Trophoblast cell (in vitro differentiated cells and primary cell): ENCODE results near the gene BAG1.

ENCODE experiments used
- DNase-seq, 2 donors: peaks; one replicate each; pipeline ENCODE4 v3.0.0-alpha.2; 2016
- H2AFZ ChIP-seq: 2 replicates; pipeline ENCODE4 v1.6.1; 2013; ENCODE audit warnings: low read length, moderate library complexity, mild to moderate bottlenecking; ENCODE audit not compliant: insufficient read depth, poor library complexity
- H2AK5ac ChIP-seq: 2 replicates; pipeline ENCODE4 v1.6.1; 2013; ENCODE audit warnings: mild to moderate bottlenecking, low read length
- H2BK120ac ChIP-seq: 2 replicates; pipeline ENCODE4 v1.6.1; 2013; ENCODE audit warnings: low read length, mild to moderate bottlenecking, moderate library complexity; ENCODE audit not compliant: insufficient read depth, poor library complexity
- H2BK12ac ChIP-seq: 2 replicates; pipeline ENCODE4 v1.6.1; 2013; ENCODE audit warnings: mild to moderate bottlenecking, low read length, moderate library complexity
- H2BK5ac ChIP-seq: 2 replicates; pipeline ENCODE4 v1.6.1; 2013; ENCODE audit warnings: low read length, low read depth, moderate library complexity, mild to moderate bottlenecking; ENCODE audit not compliant: poor library complexity
- H3K14ac ChIP-seq: 2 replicates; pipeline ENCODE4 v1.6.1; 2013; ENCODE audit warnings: mild to moderate bottlenecking, low read length
- H3K18ac ChIP-seq: 2 replicates; pipeline ENCODE4 v1.6.1; 2013; ENCODE audit warnings: mild to moderate bottlenecking, low read length
- H3K23ac ChIP-seq: 2 replicates; pipeline ENCODE4 v1.6.1; 2013; ENCODE audit warnings: low read length
- H3K27ac ChIP-seq: 2 replicates; pipeline ENCODE4 v1.5.1; 2013; ENCODE audit warnings: low read depth, mild to moderate bottlenecking, inconsistent platforms, low read length, moderate library complexity
- H3K27me3 ChIP-seq: 2 replicates; pipeline ENCODE4 v1.6.1; 2013; ENCODE audit warnings: inconsistent platforms, mild to moderate bottlenecking, low read length, moderate library complexity; ENCODE audit not compliant: insufficient read depth
- H3K36me3 ChIP-seq, 2 experiments: 1 replicate in 1 of 2; 2 replicates in 1 of 2; pipeline ENCODE4 v1.6.1; 2013; ENCODE audit warnings: low read length in 2 of 2, mild to moderate bottlenecking in 2 of 2, moderate library complexity in 1 of 2; ENCODE audit not compliant: insufficient read depth in 2 of 2, control insufficient read depth in 1 of 2
- H3K4ac ChIP-seq: 2 replicates; pipeline ENCODE4 v1.6.1; 2013; ENCODE audit warnings: low read depth, mild to moderate bottlenecking, low read length, moderate library complexity
- H3K4me1 ChIP-seq, 2 experiments: 1 replicate in 1 of 2; 2 replicates in 1 of 2; pipeline ENCODE4 v1.6.1; 2013; ENCODE audit warnings: low read length in 2 of 2, mild to moderate bottlenecking in 2 of 2, moderate library complexity in 1 of 2; ENCODE audit not compliant: insufficient read depth in 2 of 2, control insufficient read depth in 1 of 2
- H3K4me2 ChIP-seq: 2 replicates; pipeline ENCODE4 v1.6.1; 2013; ENCODE audit warnings: inconsistent platforms, mild to moderate bottlenecking, low read length, moderate library complexity
- H3K4me3 ChIP-seq: 2 replicates; pipeline ENCODE4 v1.5.1; 2013; ENCODE audit warnings: mild to moderate bottlenecking, low read depth, low read length, inconsistent platforms
- H3K79me1 ChIP-seq: one replicate; pipeline ENCODE4 v1.6.1; 2013; ENCODE audit warnings: low read length
- H3K79me2 ChIP-seq: 2 replicates; pipeline ENCODE4 v1.6.1; 2013; ENCODE audit warnings: low read length, mild to moderate bottlenecking; ENCODE audit not compliant: control insufficient read depth, insufficient read depth, poor library complexity
- H3K9ac ChIP-seq: 2 replicates; pipeline ENCODE4 v1.6.1; 2013; ENCODE audit warnings: mild to moderate bottlenecking, low read length
- H3K9me3 ChIP-seq: 2 replicates; pipeline ENCODE4 v1.6.1; 2013; ENCODE audit warnings: low read depth, mild to moderate bottlenecking, control low read depth, inconsistent platforms, low read length; ENCODE audit not compliant: insufficient read depth
- H4K12ac ChIP-seq: 2 replicates; pipeline ENCODE4 v1.6.1; 2013; ENCODE audit warnings: low read depth, mild to moderate bottlenecking, low read length, moderate library complexity
- H4K8ac ChIP-seq: 2 replicates; pipeline ENCODE4 v1.6.1; 2013; ENCODE audit warnings: low read depth, mild to moderate bottlenecking, low read length, moderate library complexity
- H4K91ac ChIP-seq: one replicate; pipeline ENCODE4 v1.6.1; 2013; ENCODE audit warnings: low read depth, mild to moderate bottlenecking, low read length, moderate library complexity
- WGBS: extraction: QIAGEN DNeasy Blood & Tissue Kit; methylation state at CpG from one replicate; pipeline ENCODE4 v1.1.7; 2013; ENCODE audit warnings: missing lambda C conversion rate; ENCODE audit not compliant: insufficient read length, insufficient coverage; ENCODE audit errors: extremely low coverage; 5-methylcytosine and 5-hydroxymethylcytosine counted together

Gene BAG1

DNA sequence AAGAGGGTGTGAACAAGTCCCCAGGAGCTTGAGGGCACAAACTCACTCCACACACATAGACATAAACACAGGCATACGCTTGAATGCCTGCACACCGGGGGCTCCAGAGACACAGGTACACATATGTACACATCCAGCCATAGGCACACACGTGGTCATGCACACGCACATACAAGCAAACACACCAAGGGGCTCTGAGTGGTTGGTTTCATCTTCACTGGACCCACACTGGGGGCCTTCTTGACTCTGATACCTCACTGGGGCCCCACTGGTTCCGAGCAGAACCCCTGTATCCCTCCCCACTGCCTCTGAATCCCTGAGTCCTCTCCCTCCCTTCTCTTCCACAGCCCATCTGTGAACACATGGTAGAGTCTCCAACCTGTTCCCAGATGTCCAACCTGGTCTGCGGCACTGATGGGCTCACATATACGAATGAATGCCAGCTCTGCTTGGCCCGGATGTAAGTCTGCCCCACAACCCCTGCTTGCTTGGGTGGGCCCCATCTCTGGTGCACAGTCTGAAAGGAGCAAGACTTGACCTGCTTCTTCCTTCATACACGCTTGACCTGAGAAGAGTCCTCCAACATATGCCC lies 18.1 kb downstream of the BAG1 start:
- Histone ChIP-seq H2AFZ (no peak overlapping the region), H3K4me3 (no peak overlapping the region), H3K9ac (no peak overlapping the region), H4K12ac (no peak overlapping the region), H4K91ac (no peak overlapping the region), H4K8ac (no peak overlapping the region), H3K79me1 (no peaks in the 10 kb centered on the region), H2AK5ac (no peak overlapping the region), H3K27me3 (no peaks in the 10 kb centered on the region), H2BK12ac (no peak overlapping the region), H3K4ac (no peak overlapping the region), H2BK120ac (no peak overlapping the region), H3K27ac (no peak overlapping the region), H3K36me3 (no peaks in the 10 kb centered on the region), H3K9me3 (no peaks in the 10 kb centered on the region), H2BK5ac (no peak overlapping the region), H3K4me1 (no peaks in the 10 kb centered on the region), H3K79me2 (no peaks in the 10 kb centered on the region), H3K4me2 (no peak overlapping the region), H3K14ac (no peak overlapping the region), H3K23ac (no peak overlapping the region), H3K18ac (no peak overlapping the region)
- no CpG with 5 or more reads among the region's 9 CpGs for WGBS
- DNase-seq: no peak

DNA sequence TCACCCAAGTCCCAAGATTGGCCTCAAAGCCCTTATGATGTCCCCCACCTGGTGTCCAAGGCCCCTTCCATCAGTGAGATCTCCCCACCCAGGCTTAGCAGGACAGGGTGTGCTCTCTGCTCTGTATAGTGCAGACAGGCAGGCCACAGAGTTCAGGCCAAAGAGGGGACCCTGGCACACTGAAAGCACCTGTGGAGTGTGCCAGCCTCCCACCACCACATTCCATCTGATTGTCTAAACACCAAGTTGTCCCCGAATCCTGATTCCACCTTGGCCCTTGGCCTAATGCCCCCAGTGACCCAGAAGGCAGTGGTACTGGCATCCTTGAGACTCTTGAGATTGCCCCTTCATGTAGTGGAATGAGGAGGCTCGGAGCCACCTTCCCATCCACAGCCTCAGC lies 19.2 kb downstream of the BAG1 start:
- no peak overlapping the region for H2AFZ ChIP-seq
- WGBS: no CpG with 5 or more reads among the region's 2 CpGs

DNA sequence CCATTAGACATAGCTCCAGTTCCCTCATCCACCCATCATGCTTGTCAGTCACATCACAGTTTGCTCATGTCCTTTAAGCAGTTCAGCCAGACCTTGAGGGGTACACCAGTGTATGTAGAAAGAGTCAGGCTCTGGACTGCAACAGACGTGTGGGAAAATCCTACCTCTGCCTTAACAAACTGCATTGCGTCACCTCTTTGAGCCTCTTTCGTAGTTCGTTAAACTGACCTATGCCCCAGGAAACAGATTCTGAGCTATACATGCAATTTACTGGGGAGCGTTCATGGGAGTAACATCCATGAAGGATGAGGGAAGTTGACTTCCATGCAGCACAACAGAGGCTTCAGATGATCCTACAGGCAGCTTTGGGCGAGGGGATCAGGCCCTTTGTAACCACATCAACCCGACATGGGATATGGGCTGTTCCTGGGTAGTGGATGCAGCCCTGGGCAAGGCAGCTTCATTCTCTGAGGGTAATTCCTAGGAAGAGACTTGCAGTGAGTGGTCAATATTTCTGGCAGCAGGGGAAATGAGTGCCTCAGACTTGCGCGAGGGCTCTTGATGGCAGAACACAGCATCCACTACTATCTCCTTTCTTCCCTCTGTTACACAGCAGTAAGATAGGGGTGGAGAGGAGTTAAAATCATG lies 20.2 kb downstream of the BAG1 start:
- Histone ChIP-seq H3K23ac (no peak overlapping the region), H3K79me1 (no peaks in the 10 kb centered on the region), H4K12ac (no peak overlapping the region), H3K14ac (no peak overlapping the region), H3K4me1 (no peaks in the 10 kb centered on the region), H2BK5ac (no peak overlapping the region), H3K79me2 (no peaks in the 10 kb centered on the region), H2BK120ac (no peak overlapping the region), H2AFZ (no peak overlapping the region), H3K36me3 (no peaks in the 10 kb centered on the region), H3K27me3 (no peaks in the 10 kb centered on the region), H3K4me3 (no peak overlapping the region), H3K4me2 (no peak overlapping the region), H2AK5ac (no peak overlapping the region), H3K18ac (no peak overlapping the region), H3K4ac (no peak overlapping the region), H3K9ac (no peak overlapping the region), H4K91ac (no peak overlapping the region), H3K9me3 (no peaks in the 10 kb centered on the region), H3K27ac (no peak overlapping the region), H4K8ac (no peak overlapping the region), H2BK12ac (no peak overlapping the region)
- no CpG with 5 or more reads among the region's 9 CpGs for WGBS
- DNase-seq: no peak

More for the DNA sequence above, 19.2 kb downstream of the BAG1 start:
- Histone ChIP-seq H3K18ac (no peak overlapping the region), H3K9ac (no peak overlapping the region), H3K4me3 (no peak overlapping the region), H3K4me2 (no peak overlapping the region), H4K8ac (no peak overlapping the region), H4K91ac (no peak overlapping the region), H3K14ac (no peak overlapping the region), H4K12ac (no peak overlapping the region), H3K4ac (no peak overlapping the region), H2BK120ac (no peak overlapping the region), H3K4me1 (no peaks in the 10 kb centered on the region), H3K27me3 (no peaks in the 10 kb centered on the region), H2BK12ac (no peak overlapping the region), H3K9me3 (no peaks in the 10 kb centered on the region), H2AK5ac (no peak overlapping the region), H2BK5ac (no peak overlapping the region), H3K79me1 (no peaks in the 10 kb centered on the region), H3K36me3 (no peaks in the 10 kb centered on the region), H3K23ac (no peak overlapping the region), H3K79me2 (no peaks in the 10 kb centered on the region), H3K27ac (no peak overlapping the region)
- no peak for DNase-seq

GRCh38 chr9:33242609-33243134 lies 21.8 kb downstream of the BAG1 start:
- no peak overlapping the region for H2AFZ ChIP-seq
- H3K9ac ChIP-seq: no peak overlapping the region
- no peak overlapping the region for H2BK5ac ChIP-seq
- no peak overlapping the region for H4K12ac ChIP-seq
- H3K14ac ChIP-seq: no peak overlapping the region
- no peak overlapping the region for H4K91ac ChIP-seq
- no peak overlapping the region for H2AK5ac ChIP-seq
- no peak overlapping the region for H3K27ac ChIP-seq
- no peak overlapping the region for H3K4me3 ChIP-seq
- no peak overlapping the region for H4K8ac ChIP-seq
- no peak overlapping the region for H2BK12ac ChIP-seq
- WGBS: no CpG with 5 or more reads among the region's 6 CpGs
- H3K36me3 ChIP-seq: no peaks in the 10 kb centered on the region
- H3K79me1 ChIP-seq: no peaks in the 10 kb centered on the region
- H3K9me3 ChIP-seq: no peaks in the 10 kb centered on the region
- H3K4me2 ChIP-seq: no peak overlapping the region
- H3K4ac ChIP-seq: no peak overlapping the region
- DNase-seq: no peak
- H3K79me2 ChIP-seq: no peaks in the 10 kb centered on the region
- no peak overlapping the region for H3K18ac ChIP-seq
- H2BK120ac ChIP-seq: no peak overlapping the region
- no peaks in the 10 kb centered on the region for H3K4me1 ChIP-seq
- no peak overlapping the region for H3K23ac ChIP-seq
- no peaks in the 10 kb centered on the region for H3K27me3 ChIP-seq
